ENCODE measurements around the gene TMEM255B.
"Not testable (repeated sequence)": the region's sequence is repeated elsewhere in the genome, so short reads cannot be mapped to it uniquely, and the experiment has no call there.

The TMEM255B gene

GRCh38 chr13:113735194-113735593, 23.8 kb upstream of the TMEM255B start:
- no peak for DNase-seq

GRCh38 chr13:113735750-113736149, 23.3 kb upstream of the TMEM255B start:
- no peak for DNase-seq

- no peak for DNase-seq
Measured at GRCh38 chr13:113736258-113736731, 22.7 kb upstream of the TMEM255B start.

- DNase-seq = no peak
Measured at GRCh38 chr13:113737803-113738202, 21.2 kb upstream of the TMEM255B start.

GRCh38 chr13:113739527-113740285, 19.3 kb upstream of the TMEM255B start:
- no peak for DNase-seq

GRCh38 chr13:113740286-113740556, 18.8 kb upstream of the TMEM255B start:
- DNase-seq = no peak

GRCh38 chr13:113740661-113741060, 18.4 kb upstream of the TMEM255B start:
- DNase-seq = no peak

- DNase-seq = no peak
Measured at GRCh38 chr13:113741191-113741668, 17.8 kb upstream of the TMEM255B start.

- DNase-seq = no peak
Measured at GRCh38 chr13:113742000-113742441, 17.0 kb upstream of the TMEM255B start.

GRCh38 chr13:113742445-113743120, 16.4 kb upstream of the TMEM255B start:
- no peak for DNase-seq

GRCh38 chr13:113743366-113744195, 15.4 kb upstream of the TMEM255B start:
- DNase-seq = no peak

- DNase-seq = no peak
Measured at GRCh38 chr13:113744197-113745000, 14.6 kb upstream of the TMEM255B start.

GRCh38 chr13:113745059-113745458, 14.0 kb upstream of the TMEM255B start:
- DNase-seq = no peak

GRCh38 chr13:113745500-113746142, 13.4 kb upstream of the TMEM255B start:
- not testable (repeated sequence) for DNase-seq

GRCh38 chr13:113746143-113746525, 12.9 kb upstream of the TMEM255B start:
- DNase-seq = no peak

GRCh38 chr13:113746671-113747070, 12.4 kb upstream of the TMEM255B start:
- no peak for DNase-seq

- no peak for DNase-seq
Measured at GRCh38 chr13:113747291-113747833, 11.7 kb upstream of the TMEM255B start.

GRCh38 chr13:113748101-113748861, 10.7 kb upstream of the TMEM255B start:
- DNase-seq = no peak

GRCh38 chr13:113748862-113749451, 10.1 kb upstream of the TMEM255B start:
- no peak for DNase-seq

- DNase-seq = no peak
Measured at GRCh38 chr13:113749507-113749906, 9.5 kb upstream of the TMEM255B start.

GRCh38 chr13:113749967-113750366, 9.1 kb upstream of the TMEM255B start:
- no peak for DNase-seq
